Stimulated activated CD8-positive, alpha-beta memory T cell treated with anti-CD3 and anti-CD28 coated beads, Interleukin-4, amount 100 ng/mL, for 24 hours (primary cell): ENCODE results near the gene MORC2.

Experiments
- DNase-seq: peaks from one replicate; pipeline ENCODE4 v3.0.0-alpha.2; 2020; ENCODE audit warnings: low read depth

The MORC2 gene

GRCh38 chr22:30968015-30968923 lies at the start of gene MORC2:
MORC2 (minus strand) TSS chr22:30968774; CDS start chr22:30967889, 885 bp downstream.
- DNase-seq = no peak

GRCh38 chr22:31005535-31005934 lies 37.0 kb upstream of the MORC2 start:
- DNase-seq = no peak

- no peak for DNase-seq
These were observed 32.7 kb upstream of the MORC2 start for GRCh38 chr22:31001124-31001770.

GRCh38 chr22:30998329-30998728 lies 29.8 kb upstream of the MORC2 start:
- DNase-seq = no peak

GRCh38 chr22:30996462-30996861 lies 27.9 kb upstream of the MORC2 start:
- DNase-seq = no peak

GRCh38 chr22:30994960-30995359 lies 26.4 kb upstream of the MORC2 start:
- DNase-seq = no peak

GRCh38 chr22:30992565-30992964 lies 24.0 kb upstream of the MORC2 start:
- no peak for DNase-seq

GRCh38 chr22:30990690-30991089 lies 22.1 kb upstream of the MORC2 start:
- DNase-seq = no peak

- DNase-seq = no peak
These were observed 20.9 kb upstream of the MORC2 start for GRCh38 chr22:30989474-30989873.

- DNase-seq = no peak
These were observed 17.1 kb upstream of the MORC2 start for GRCh38 chr22:30985561-30986208.

- no peak for DNase-seq
These were observed 15.7 kb upstream of the MORC2 start for GRCh38 chr22:30984317-30984716.

GRCh38 chr22:30982512-30982911 lies 13.9 kb upstream of the MORC2 start:
- DNase-seq = no peak

- no peak for DNase-seq
These were observed 11.4 kb upstream of the MORC2 start for GRCh38 chr22:30979932-30980331.

GRCh38 chr22:30978304-30978962 lies 9.9 kb upstream of the MORC2 start:
- no peak for DNase-seq

GRCh38 chr22:30970356-30970746 lies 1.8 kb upstream of the MORC2 start:
- no peak for DNase-seq

GRCh38 chr22:30969532-30970355 lies 1.2 kb upstream of the MORC2 start:
- no peak for DNase-seq

- DNase-seq = peak; percentile 96
These were observed 454 bp upstream of the MORC2 start, which contains the start of gene TUG1 for GRCh38 chr22:30968924-30969531. TUG1 (plus strand) TSS chr22:30969265.

GRCh38 chr22:30964858-30965257 lies 3.7 kb downstream of the MORC2 start:
- DNase-seq = no peak

- DNase-seq = no peak
These were observed 13.4 kb downstream of the MORC2 start for GRCh38 chr22:30955153-30955552.

GRCh38 chr22:30953206-30953605 lies 15.4 kb downstream of the MORC2 start:
- no peak for DNase-seq
